ENCODE measurements around the gene RBM19.

GRCh38 chr12:113805673-113806072 lies 160.5 kb downstream of the RBM19 start:
- TF ChIP-seq YY1 (IDR thresholded peaks at IDR 0.05; ENCODE audit: insufficient read depth, insufficient read length) (no peak), ZNF274 (IDR thresholded peaks at IDR 0.05; ENCODE audit: low read depth, low read length) (no peak)

Data from NT2/D1 (cell line).